H1 (cell line): ENCODE results near the gene CNOT2. TPM values are rescaled to one million over a fixed set of nuclear protein-coding genes. Genes with fewer than 3 reads are reported as not detected.
A peak's percentile ranks its signal among the peaks of the same experiment; 100 is the strongest.

Experiments
- CTCF ChIA-PET: fragments of 300-600 bp; sonication (Branson Sonifier 250); formaldehyde crosslinking; loops from one replicate; lab custom pipeline; 2021; ENCODE audit not compliant: partially characterized antibody; lab: Charles Lee
- POLR2A ChIA-PET: fragments of 300-600 bp; sonication (Branson Sonifier 250); formaldehyde crosslinking; loops from one replicate; lab custom pipeline; 2021; ENCODE audit warnings: inconsistent platforms; ENCODE audit not compliant: partially characterized antibody; lab: Charles Lee
- DNase-seq, 2 experiments: peaks; one replicate each; pipeline versions ENCODE4 v3.0.0 to v3.0.0-alpha.2; 2010 to 2022; ENCODE audit warnings: low spot score in 2 of 2, low read depth in 1 of 2, mixed read lengths in 1 of 2
- FAIRE-seq: peaks from 2 replicates; lab custom pipeline; 2011; peaks lifted over from hg19 to GRCh38; lab: Jason Lieb, UNC
- H2AFZ ChIP-seq: 2 replicates; pipeline ENCODE4 v1.8.1; 2012; ENCODE audit warnings: low read length, inconsistent platforms
- H2AK5ac ChIP-seq: 2 replicates; pipeline ENCODE4 v1.6.1; 2013; ENCODE audit warnings: low read depth, low read length
- H2BK120ac ChIP-seq: replicated peaks from 2 replicates; pipeline ENCODE3; 2013; ENCODE audit warnings: low read depth, low read length, inconsistent platforms
- H2BK12ac ChIP-seq: 2 replicates; pipeline ENCODE4 v1.6.1; 2013; ENCODE audit warnings: low read depth, low read length
- H2BK15ac ChIP-seq: 2 replicates; pipeline ENCODE4 v1.6.1; 2013; ENCODE audit warnings: low read length
- H2BK20ac ChIP-seq: 2 replicates; pipeline ENCODE4 v1.6.1; 2013; ENCODE audit warnings: low read length
- H2BK5ac ChIP-seq: 2 replicates; pipeline ENCODE4 v1.6.1; 2013; ENCODE audit warnings: low read depth, low read length
- H3K14ac ChIP-seq: 2 replicates; pipeline ENCODE4 v1.6.1; 2013; ENCODE audit warnings: inconsistent platforms; ENCODE audit not compliant: insufficient read length
- H3K18ac ChIP-seq: 2 replicates; pipeline ENCODE4 v1.6.1; 2013; ENCODE audit warnings: low read length; ENCODE audit errors: extremely low read depth
- H3K23ac ChIP-seq: 2 replicates; pipeline ENCODE4 v1.6.1; 2013; ENCODE audit warnings: inconsistent platforms; ENCODE audit not compliant: insufficient read length
- H3K23me2 ChIP-seq: 2 replicates; pipeline ENCODE4 v1.6.1; 2013; ENCODE audit warnings: low read depth, low read length
- H3K27ac ChIP-seq: 2 replicates; pipeline ENCODE4 v1.6.1; 2011; ENCODE audit warnings: low read depth, low read length, inconsistent platforms
- H3K27me3 ChIP-seq, 4 experiments: replicated peaks in 1 of 4; 1 replicate in 1 of 4; 2 replicates in 3 of 4; pipeline versions ENCODE4 v1.6.1 to v1.8.1; 2011 to 2013; ENCODE audit warnings: low read length in 3 of 4, mild to moderate bottlenecking in 3 of 4, inconsistent platforms in 2 of 4, mixed read lengths in 2 of 4, moderate library complexity in 1 of 4; ENCODE audit not compliant: control insufficient read depth in 3 of 4, insufficient read depth in 3 of 4; ENCODE audit errors: extremely low read depth in 1 of 4
- H3K36me3 ChIP-seq, 4 experiments: 2 replicates each; pipeline versions ENCODE4 v1.6.1 to v1.8.1; 2011 to 2013; ENCODE audit warnings: mild to moderate bottlenecking in 4 of 4, low read length in 3 of 4, moderate library complexity in 2 of 4, control low read depth in 1 of 4, inconsistent platforms in 1 of 4; ENCODE audit not compliant: insufficient read depth in 4 of 4, control insufficient read depth in 2 of 4
- H3K4ac ChIP-seq: replicated peaks from 2 replicates; pipeline ENCODE3; 2013; ENCODE audit warnings: low read length, low read depth, mixed read lengths, inconsistent platforms; ENCODE audit not compliant: insufficient read length
- H3K4me1 ChIP-seq, 4 experiments: replicated peaks in 1 of 4; 1 replicate in 1 of 4; 2 replicates in 3 of 4; pipeline versions ENCODE4 v1.6.1 to v1.8.1; 2011 to 2013; ENCODE audit warnings: low read length in 3 of 4, inconsistent platforms in 2 of 4, mixed read lengths in 1 of 4; ENCODE audit not compliant: insufficient read depth in 4 of 4, control insufficient read depth in 3 of 4
- H3K4me2 ChIP-seq, 2 experiments: 2 replicates each; pipeline versions ENCODE4 v1.6.1 to v1.8.1; 2011 to 2013; ENCODE audit warnings: low read depth in 2 of 2, low read length in 2 of 2, control low read depth in 1 of 2, inconsistent platforms in 1 of 2, mild to moderate bottlenecking in 1 of 2; ENCODE audit not compliant: insufficient read depth in 1 of 2
- H3K4me3 ChIP-seq, 4 experiments: fragments of 200-600, 300-600 bp in 1 of 4; sonication (generic), shearing (Covaris generic), sonication (Bioruptor Twin) in 1 of 4; 2 replicates each; pipeline versions ENCODE4 v1.5.1 to v1.8.1; 2011 to 2016; ENCODE audit warnings: low read length in 4 of 4, low read depth in 3 of 4, control low read depth in 2 of 4, inconsistent platforms in 2 of 4, mild to moderate bottlenecking in 2 of 4, mixed read lengths in 1 of 4, moderate library complexity in 1 of 4; ENCODE audit not compliant: insufficient read depth in 2 of 4; ENCODE audit errors: extremely low read depth in 1 of 4
- H3K56ac ChIP-seq: replicated peaks from 2 replicates; pipeline ENCODE3; 2013; ENCODE audit warnings: low read depth, mild to moderate bottlenecking, mixed read lengths, low read length, inconsistent platforms; ENCODE audit not compliant: insufficient read length
- H3K79me1 ChIP-seq: 2 replicates; pipeline ENCODE4 v1.6.1; 2013; ENCODE audit warnings: low read depth, low read length, control low read depth
- H3K79me2 ChIP-seq, 2 experiments: 2 replicates each; pipeline versions ENCODE4 v1.6.1 to v1.8.1; 2012 to 2013; ENCODE audit warnings: low read length in 2 of 2, mild to moderate bottlenecking in 2 of 2, inconsistent platforms in 1 of 2; ENCODE audit not compliant: insufficient read depth in 2 of 2, control insufficient read depth in 1 of 2
- H3K9ac ChIP-seq, 4 experiments: replicated peaks in 1 of 4; 1 replicate in 1 of 4; 2 replicates in 3 of 4; pipeline versions ENCODE4 v1.6.1 to v1.8.1; 2011 to 2013; ENCODE audit warnings: low read depth in 3 of 4, low read length in 3 of 4, control low read depth in 2 of 4, mild to moderate bottlenecking in 2 of 4, moderate library complexity in 2 of 4, inconsistent platforms in 1 of 4; ENCODE audit errors: extremely low read depth in 1 of 4
- H3K9me3 ChIP-seq, 2 experiments: 2 replicates each; pipeline versions ENCODE4 v1.6.1 to v1.8.1; 2012 to 2013; ENCODE audit warnings: mild to moderate bottlenecking in 2 of 2, moderate library complexity in 2 of 2, control low read depth in 1 of 2, inconsistent platforms in 1 of 2, low read depth in 1 of 2, low read length in 1 of 2, mixed read lengths in 1 of 2; ENCODE audit not compliant: insufficient read depth in 2 of 2
- H4K20me1 ChIP-seq, 2 experiments: replicated peaks in 1 of 2; 2 replicates each; pipeline versions ENCODE3 to v1.8.1; 2011 to 2013; ENCODE audit warnings: inconsistent platforms in 2 of 2, low read length in 2 of 2, mild to moderate bottlenecking in 1 of 2; ENCODE audit not compliant: insufficient read depth in 2 of 2, control insufficient read depth in 1 of 2
- H4K5ac ChIP-seq: 2 replicates; pipeline ENCODE4 v1.6.1; 2013; ENCODE audit warnings: low read length, low read depth, mixed read lengths, inconsistent platforms; ENCODE audit not compliant: insufficient read length
- H4K8ac ChIP-seq: 2 replicates; pipeline ENCODE4 v1.8.0; 2013; ENCODE audit warnings: mild to moderate bottlenecking, moderate library complexity, low read length, inconsistent platforms; ENCODE audit not compliant: insufficient read depth; ENCODE audit errors: extremely low read depth
- H4K91ac ChIP-seq: replicated peaks from 2 replicates; pipeline ENCODE3; 2013; ENCODE audit warnings: low read length, mixed read lengths, inconsistent platforms; ENCODE audit not compliant: insufficient read length
- ATF3 ChIP-seq: IDR thresholded peaks from 2 replicates; pipeline ENCODE4 v1.6.1; 2011; ENCODE audit warnings: low read depth, mild to moderate bottlenecking, low read length; ENCODE audit not compliant: insufficient read depth
- CEBPB ChIP-seq: IDR thresholded peaks from 2 replicates; pipeline ENCODE4 v1.6.1; 2012; ENCODE audit warnings: low read depth, low read length
- GTF2F1 ChIP-seq: IDR thresholded peaks from 2 replicates; pipeline ENCODE4 v1.6.1; 2012; ENCODE audit warnings: low read depth, low read length, improper control_type of control experiment, borderline replicate concordance
- SP1 ChIP-seq: IDR thresholded peaks from 2 replicates; pipeline ENCODE4 v1.6.1; 2011; ENCODE audit warnings: low read depth, low read length
- TAF7 ChIP-seq: optimal IDR thresholded peaks from 2 replicates; pipeline ENCODE3; 2011; ENCODE audit warnings: low read depth, mild to moderate bottlenecking, inconsistent platforms, low read length, moderate library complexity, borderline replicate concordance
- TEAD4 ChIP-seq: IDR thresholded peaks from 2 replicates; pipeline ENCODE4 v1.6.1; 2012; ENCODE audit warnings: low read depth, low read length, inconsistent platforms, mixed read lengths
- USF2 ChIP-seq: IDR thresholded peaks from 2 replicates; pipeline ENCODE4 v1.6.1; 2011; ENCODE audit warnings: low read length, improper control_type of control experiment
- polyA plus RNA-seq, 7 experiments: library from polyadenylated mRNA; depleted of rRNA in 3 of 7; stranded (reverse) in 5 of 7; unstranded in 2 of 7; fragments of >200 nt in 5 of 7; fragments of 200-250 nt in 2 of 7; gene quantifications; 1 replicate in 5 of 7; 2 replicates in 1 of 7; 4 replicates in 1 of 7; pipeline versions ENCODE4 v1.2.1 to v1.2.3, GENCODE V29; 2011 to 2013; ENCODE audit warnings: missing spikeins in 2 of 7, mixed read lengths in 2 of 7
- total RNA-seq: library from RNA; stranded (reverse); fragmentation: NEBNext Ultra II Directional; extraction: Animal tissue kit (Norgen Biotek cat#: 25700); gene quantifications from 2 replicates; pipeline ENCODE4 v1.2.1, GENCODE V29; 2021

CNOT2 gene
- total and polyA plus RNA-seq, 2 of the 8 experiments (the other 6 are each of a cell fraction or from before 2014, with no cell fraction given): 61.2 to 64.8 TPM

GRCh38 chr12:70290116-70290515, 46.9 kb downstream of the CNOT2 start:
- no peak for FAIRE-seq
- ChIA-PET POLR2A (no interaction called here), CTCF (no interaction called here)
- Histone ChIP-seq H3K79me2 (peaks cover 0 to 79% of the 10 kb centered on the region in 2 experiments; a peak in 2 of 4 replicates), H2BK15ac (no peak overlapping the region), H3K9ac (no peak overlapping the region), H4K5ac (no peak overlapping the region), H3K4me2 (peak overlapping the region in 1 of 2 experiments; percentile 22; a peak in 2 of 4 replicates), H4K91ac (no peak overlapping the region), H2BK20ac (no peak overlapping the region), H3K4me1 (peaks cover 0 to 14% (median 1%) of the 10 kb centered on the region in 4 experiments; a peak in 2 of 7 replicates), H2AK5ac (no peak overlapping the region), H2BK120ac (no peak overlapping the region), H3K56ac (no peak overlapping the region), H2BK12ac (no peak overlapping the region), H3K27ac (0 out of 2 replicates have a peak overlapping the region, but pooled peaks have one; percentile 19), H3K9me3 (no peaks in the 10 kb centered on the region), H3K23me2 (no peaks in the 10 kb centered on the region), H2BK5ac (no peak overlapping the region), H3K4me3 (no peak overlapping the region), H4K8ac (no peak overlapping the region), H3K27me3 (no peaks in the 10 kb centered on the region), H2AFZ (no peak overlapping the region), H3K14ac (no peak overlapping the region), H3K23ac (no peak overlapping the region), H3K36me3 (peaks cover 0 to 14% (median 0%) of the 10 kb centered on the region in 4 experiments; a peak in 2 of 8 replicates), H4K20me1 (no peaks in the 10 kb centered on the region), H3K18ac (no peak overlapping the region), H3K4ac (no peak overlapping the region), H3K79me1 (peaks cover 5% of the 10 kb centered on the region; the same call in 1 of the 2 replicates)
- no peak for TF ChIP-seq TEAD4
- TF ChIP-seq TAF7: no peak
- no peak for TF ChIP-seq USF2
- TF ChIP-seq GTF2F1: no peak
- no peak for TF ChIP-seq SP1
- no peak for TF ChIP-seq CEBPB
- no peak for TF ChIP-seq ATF3
- DNase-seq: no peak
